HG03025 (cell line): ENCODE measurements around the gene CST7.

Source experiments
- ATAC-seq: cut with Tn5 transposase; IDR thresholded peaks from one replicate; pipeline ENCODE4 v1.9.1; 2021; ENCODE audit warnings: mild to moderate bottlenecking, moderate library complexity; ENCODE audit not compliant: unreplicated experiment, low FRiP score

The CST7 gene

GRCh38 chr20:24949756-24950127, 673 bp downstream of the CST7 start:
- no peak for ATAC-seq

DNA sequence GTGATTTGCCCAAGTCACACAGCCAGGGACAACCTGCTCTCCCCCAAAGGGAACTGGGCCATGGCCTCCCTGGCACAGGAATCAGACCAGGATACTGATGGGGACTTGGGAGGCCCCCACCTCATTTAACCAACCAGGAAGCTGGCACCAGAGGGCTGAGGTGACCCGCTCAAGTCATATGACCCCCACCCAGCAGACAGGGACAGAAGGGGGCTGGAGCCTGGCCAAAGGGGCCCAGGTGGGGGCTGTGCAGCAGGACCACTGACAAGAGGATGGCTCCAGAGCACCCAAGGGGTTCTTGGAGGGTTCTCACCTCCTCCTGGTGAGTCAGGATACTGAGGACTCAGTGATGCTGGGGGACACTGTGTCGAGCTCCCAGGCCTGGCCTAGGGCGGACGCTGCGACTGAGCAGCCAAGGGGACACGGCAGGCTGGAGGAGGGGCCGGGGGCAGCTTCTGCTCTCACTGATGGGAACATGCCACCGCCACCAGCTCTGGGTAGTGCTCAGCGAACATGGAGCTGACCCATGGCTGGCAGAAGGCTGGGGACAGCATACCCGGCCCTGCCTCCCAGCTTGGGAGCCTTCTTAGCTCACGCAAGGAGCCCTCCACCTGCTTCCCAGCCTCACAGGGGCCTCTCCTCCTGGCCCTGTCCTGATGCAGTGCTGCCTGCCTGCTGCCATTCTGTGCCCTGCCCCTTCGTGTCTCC, 1.2 kb downstream of the CST7 start:
- no peak for ATAC-seq

DNA sequence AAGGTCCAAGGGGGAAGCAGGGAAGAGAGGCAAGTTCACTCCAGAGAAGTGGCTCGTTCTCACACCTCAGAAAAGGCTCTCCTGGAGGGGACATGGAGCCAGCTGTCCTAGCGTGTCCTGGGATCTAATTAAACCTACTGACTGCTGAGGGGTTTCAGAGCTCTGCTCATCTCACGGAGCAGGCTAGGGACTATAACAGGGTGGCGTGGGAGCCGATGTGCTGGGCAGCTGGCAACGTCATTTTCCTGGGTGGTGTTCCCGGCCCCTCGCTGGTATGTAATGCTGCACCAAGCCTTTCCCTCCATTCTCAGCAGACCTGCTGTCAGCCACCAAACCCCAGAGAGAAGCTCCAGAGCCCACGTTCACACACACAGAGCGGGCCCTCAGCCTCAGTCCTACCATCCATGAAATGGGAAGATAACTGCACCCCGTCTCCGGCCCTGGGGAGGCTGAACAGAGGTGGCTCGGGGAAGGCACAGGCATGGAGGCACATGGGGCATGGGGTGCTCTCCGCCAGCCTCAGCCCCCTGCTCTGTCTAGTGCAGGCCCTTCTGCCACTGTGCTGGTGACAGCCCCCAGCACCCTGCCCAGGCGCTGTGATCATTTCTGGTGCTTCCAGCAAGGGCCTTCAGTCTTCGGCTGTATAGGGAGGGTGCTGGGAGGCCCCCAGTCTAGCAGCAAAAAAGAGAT, 1.9 kb downstream of the CST7 start:
- no peak for ATAC-seq

GRCh38 chr20:24951536-24952083, 2.5 kb downstream of the CST7 start:
- ATAC-seq: no peak

DNA sequence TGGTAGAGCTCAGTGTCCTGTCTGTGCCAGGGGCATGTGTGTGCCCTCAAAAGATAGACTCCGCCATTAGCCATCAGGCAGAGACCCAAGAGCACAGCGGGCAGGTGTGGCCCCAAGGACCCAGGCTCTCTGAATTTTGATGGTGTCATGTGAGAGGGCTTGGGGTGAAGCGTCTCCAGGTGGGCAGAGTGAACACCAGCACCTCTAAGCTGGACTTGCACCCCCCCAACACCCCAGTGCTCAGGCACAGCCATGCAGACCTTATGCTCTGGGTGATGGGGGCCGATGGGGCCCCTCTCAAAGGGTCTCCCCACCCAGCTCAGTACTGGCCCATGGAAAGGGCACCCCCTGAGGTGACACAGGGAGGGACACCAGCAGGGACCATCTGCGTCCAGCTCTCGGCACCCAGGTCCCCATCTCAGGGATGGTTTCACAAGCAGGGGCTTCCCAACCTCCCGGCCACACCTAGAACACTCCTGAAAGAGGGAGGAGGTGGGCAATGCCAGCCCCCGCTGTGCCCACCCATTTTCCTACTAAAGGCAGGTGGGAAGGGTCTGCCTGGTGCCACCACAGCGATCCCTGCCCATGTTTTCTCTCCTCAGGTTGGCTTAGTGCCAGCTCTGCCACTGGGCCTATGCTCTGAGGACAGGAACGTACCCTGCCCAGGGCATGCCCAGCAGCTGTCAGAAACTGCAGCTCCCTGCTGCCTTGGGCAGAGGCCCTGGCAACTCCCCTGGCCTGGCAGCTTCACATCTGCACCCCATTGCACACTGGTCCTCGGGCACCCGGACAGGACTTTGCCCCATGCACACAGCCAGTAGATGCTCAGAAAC, 3.5 kb downstream of the CST7 start:
- no peak for ATAC-seq

GRCh38 chr20:24953209-24953575, 4.1 kb downstream of the CST7 start:
- no peak for ATAC-seq

DNA sequence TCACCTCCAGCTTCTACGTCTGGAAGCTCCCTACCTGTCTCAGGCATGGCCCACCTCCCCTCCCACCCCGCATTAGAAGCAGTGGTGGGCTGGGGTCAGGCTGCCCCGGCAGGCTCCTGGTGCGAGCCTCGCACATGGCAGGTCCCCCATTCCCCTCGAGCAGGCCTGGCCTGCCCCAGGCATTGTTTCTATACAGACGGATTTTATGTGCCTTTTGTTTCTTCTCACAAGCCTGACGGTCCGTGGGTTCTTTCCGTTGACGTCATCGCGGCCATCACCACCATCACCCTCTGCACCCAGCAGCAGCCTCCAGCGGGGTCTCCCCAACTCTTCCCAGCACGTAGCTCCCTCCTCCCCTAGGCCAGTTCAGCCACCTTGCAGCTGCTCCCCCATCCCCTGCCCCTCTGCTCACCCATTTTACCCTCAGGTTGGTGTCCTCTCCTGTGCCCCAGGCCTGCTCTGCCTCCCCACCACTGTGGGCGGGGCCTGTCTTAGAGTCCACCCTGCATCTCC, 4.6 kb downstream of the CST7 start:
- ATAC-seq: no peak

- ATAC-seq: no peak
Measured at GRCh38 chr20:24954151-24954550, 5.1 kb downstream of the CST7 start.

- no peak for ATAC-seq
Measured at GRCh38 chr20:24954566-24954965, 5.5 kb downstream of the CST7 start.

DNA sequence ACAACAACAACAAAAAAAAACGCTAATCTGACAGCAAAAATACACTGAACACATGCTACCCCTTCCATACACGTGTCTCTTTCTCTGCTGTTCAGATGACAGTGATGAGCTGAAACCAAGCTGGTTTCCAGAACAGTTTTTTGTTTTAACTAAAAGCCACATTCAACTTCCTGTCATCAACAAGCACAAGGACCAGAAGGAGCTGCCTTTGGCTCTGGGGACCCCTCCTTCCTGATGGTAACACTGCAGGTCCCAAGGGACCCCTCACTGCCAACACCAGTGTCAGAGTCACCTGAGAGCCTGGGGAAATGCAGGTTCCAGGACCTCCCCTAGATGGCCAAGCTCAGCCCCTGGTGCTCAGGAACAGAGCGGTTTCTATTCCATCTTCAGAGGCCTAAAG, 6.0 kb downstream of the CST7 start:
- peak; percentile 61 for ATAC-seq

GRCh38 chr20:24956001-24956841, 7.2 kb downstream of the CST7 start:
- ATAC-seq: no peak

- ATAC-seq: no peak
Measured at GRCh38 chr20:24957326-24958016, 8.4 kb downstream of the CST7 start.

DNA sequence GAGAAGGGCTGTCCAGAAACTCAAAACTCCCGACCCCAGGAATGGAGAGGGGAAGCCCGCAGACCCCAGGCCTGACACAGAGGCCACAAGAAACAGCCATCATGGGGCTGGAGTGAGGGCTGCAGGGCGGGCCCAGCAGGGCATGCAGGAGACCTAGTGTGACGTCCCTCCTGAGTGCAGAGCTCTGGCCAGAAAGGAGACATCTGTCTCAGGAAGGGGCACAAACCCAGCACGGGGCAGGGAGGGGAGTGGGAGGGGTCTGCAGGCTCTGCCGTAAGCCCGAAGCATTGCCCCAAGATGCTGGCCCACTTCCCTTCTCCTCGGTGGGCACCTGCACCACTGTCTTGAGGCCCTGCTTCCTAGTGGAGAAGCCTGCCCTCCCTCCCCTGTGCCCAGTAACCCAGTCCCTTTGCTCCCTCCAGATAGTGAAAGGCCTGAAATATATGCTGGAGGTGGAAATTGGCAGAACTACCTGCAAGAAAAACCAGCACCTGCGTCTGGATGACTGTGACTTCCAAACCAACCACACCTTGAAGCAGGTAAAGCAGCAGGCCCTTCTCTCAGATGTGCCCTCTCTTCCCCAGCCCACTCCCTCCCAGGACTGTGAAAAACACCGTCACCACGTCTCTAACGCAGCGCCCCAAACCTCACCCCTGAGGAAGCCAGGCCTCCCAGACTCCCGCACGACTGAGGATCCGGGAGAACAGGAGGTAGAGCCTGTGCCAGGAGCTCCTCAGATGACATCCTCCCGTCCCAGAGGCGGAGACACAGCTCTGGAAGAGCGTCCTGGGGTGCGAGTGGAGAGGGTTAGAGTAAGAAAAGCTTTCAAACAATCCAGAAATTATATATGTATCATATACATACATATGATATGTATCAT, 9.7 kb downstream of the CST7 start:
- ATAC-seq: no peak

- ATAC-seq: no peak
Measured at GRCh38 chr20:24959591-24960301, 10.7 kb downstream of the CST7 start.

DNA sequence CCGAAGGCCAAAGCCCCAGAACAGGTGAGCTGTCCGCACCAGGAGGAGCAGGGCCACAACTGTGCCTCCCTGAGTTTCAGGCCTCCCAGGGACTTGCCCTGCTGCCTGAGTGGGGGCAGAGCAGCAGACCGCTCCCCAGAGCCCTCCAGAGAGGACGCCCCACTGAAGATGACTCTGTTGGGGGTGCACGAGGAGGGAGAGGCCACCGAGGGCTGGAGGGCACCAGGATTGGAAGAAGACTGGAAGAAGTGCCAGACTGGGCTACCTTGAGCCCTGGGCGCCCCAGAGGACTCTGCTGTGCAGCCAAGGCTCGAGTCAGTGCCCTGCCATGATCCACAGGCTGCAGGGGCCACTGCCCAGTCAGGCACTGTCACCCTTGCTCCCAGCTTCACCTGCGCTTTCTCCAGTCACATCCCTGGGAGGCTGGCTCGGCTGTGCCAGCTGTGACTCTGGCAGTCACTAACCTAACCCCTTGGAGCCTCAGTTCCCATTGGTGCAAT, 11.3 kb downstream of the CST7 start:
- ATAC-seq: no peak

GRCh38 chr20:24960861-24961260, 11.8 kb downstream of the CST7 start:
- no peak for ATAC-seq

DNA sequence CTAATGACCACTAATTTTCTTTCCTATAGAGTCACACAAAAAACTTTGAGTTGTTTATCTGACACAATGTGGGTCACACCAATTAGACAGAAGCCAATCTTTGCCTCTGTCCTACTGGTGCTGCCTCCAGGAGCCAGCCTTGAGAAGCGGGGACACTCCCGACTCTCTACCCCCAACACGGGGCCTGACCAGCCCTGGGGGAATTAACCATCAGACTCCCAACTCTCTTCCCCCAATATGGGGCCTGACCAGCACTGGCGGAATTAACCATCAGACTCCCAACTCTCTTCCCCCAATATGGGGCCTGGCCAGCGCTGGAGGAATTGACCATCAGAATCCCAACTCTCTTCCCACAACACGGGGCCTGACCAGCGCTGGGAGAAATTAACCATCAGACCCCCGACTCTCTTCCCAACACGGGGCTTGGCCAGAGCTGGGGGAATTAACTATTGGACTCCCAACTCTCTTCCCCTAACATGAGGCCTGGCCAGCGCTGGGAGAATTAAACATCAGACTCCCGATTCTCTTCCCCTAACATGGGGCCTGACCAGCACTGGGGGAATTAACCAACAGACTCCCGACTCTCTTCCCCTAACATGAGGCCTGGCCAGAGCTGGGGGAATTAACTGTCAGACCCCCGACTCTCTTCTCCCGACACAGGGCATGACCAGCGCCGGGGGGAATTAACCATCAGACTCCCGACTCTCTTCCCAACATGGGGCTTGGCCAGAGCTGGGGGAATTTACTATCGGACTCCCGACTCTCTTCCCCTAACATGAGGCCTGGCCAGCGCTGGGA, 12.5 kb downstream of the CST7 start:
- ATAC-seq: no peak
